Measurements from ENCODE around the gene ACY1.

DNA sequence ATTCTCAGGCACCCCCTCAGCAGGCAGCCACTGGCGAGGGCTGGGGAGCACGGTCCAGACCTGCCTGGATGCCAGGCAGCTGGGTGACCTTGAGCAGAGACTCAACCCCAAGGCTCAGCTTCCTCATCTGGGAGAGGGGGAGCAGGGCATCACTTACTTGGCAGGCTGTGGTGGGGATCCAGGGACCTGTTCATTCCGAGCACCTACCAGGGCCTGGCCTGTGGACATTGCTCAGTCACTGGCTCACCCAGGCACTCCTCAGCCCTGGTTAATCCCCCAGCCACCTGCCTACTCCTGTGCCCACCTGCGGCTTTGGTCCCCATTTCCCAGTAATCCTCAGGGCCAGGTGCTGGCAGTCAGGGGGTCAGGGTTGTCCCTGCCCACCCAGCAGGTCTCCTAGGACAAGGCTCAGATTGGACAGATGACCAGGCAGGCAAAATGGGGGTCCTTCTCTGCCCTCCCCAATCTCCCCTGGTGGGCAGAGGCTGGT lies 21.6 kb downstream of the ACY1 start:
- no peak for TF ChIP-seq POLR2A (IDR thresholded peaks at IDR 0.05)
- TF ChIP-seq, protein P1, sequence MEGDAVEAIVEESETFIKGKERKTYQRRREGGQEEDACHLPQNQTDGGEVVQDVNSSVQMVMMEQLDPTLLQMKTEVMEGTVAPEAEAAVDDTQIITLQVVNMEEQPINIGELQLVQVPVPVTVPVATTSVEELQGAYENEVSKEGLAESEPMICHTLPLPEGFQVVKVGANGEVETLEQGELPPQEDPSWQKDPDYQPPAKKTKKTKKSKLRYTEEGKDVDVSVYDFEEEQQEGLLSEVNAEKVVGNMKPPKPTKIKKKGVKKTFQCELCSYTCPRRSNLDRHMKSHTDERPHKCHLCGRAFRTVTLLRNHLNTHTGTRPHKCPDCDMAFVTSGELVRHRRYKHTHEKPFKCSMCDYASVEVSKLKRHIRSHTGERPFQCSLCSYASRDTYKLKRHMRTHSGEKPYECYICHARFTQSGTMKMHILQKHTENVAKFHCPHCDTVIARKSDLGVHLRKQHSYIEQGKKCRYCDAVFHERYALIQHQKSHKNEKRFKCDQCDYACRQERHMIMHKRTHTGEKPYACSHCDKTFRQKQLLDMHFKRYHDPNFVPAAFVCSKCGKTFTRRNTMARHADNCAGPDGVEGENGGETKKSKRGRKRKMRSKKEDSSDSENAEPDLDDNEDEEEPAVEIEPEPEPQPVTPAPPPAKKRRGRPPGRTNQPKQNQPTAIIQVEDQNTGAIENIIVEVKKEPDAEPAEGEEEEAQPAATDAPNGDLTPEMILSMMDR (IDR thresholded peaks at IDR 0.05): no peak

Measured in right lobe of liver (tissue), 4 donors.